GM10266 (cell line): Measurements from ENCODE around the gene MX1.

Experiments
- DNase-seq: peaks from one replicate; pipeline ENCODE4 v3.0.0; 2012; ENCODE audit errors: extremely low spot score
- TF ChIP-seq, protein P1 (sequence below): IDR thresholded peaks from 2 replicates; pipeline ENCODE4 v1.5.1; 2012; ENCODE audit warnings: mild to moderate bottlenecking, low read depth; ENCODE audit not compliant: control insufficient read depth, insufficient read depth; ENCODE audit errors: missing control alignments

MX1 gene

DNA sequence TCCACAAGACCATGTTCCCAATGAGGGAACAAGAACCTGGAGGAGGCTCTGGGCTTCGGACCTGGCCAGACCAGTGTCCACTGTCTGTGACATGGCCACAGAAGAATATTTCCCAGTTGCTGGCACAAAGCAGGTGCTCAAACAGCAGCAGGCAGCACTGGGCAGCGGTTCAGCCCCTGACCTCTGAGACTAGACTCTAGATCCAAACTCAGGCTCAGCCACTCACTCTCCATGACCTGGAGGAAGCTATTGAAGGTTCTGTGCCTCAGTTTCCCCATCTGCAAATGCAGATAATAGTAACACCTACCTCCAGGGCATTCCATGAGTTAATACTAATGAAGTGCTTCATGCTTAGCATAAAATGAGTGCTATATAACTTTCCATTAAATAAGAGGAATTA, 73.9 kb downstream of the MX1 start:
- DNase-seq = no peak
- TF ChIP-seq, protein P1, sequence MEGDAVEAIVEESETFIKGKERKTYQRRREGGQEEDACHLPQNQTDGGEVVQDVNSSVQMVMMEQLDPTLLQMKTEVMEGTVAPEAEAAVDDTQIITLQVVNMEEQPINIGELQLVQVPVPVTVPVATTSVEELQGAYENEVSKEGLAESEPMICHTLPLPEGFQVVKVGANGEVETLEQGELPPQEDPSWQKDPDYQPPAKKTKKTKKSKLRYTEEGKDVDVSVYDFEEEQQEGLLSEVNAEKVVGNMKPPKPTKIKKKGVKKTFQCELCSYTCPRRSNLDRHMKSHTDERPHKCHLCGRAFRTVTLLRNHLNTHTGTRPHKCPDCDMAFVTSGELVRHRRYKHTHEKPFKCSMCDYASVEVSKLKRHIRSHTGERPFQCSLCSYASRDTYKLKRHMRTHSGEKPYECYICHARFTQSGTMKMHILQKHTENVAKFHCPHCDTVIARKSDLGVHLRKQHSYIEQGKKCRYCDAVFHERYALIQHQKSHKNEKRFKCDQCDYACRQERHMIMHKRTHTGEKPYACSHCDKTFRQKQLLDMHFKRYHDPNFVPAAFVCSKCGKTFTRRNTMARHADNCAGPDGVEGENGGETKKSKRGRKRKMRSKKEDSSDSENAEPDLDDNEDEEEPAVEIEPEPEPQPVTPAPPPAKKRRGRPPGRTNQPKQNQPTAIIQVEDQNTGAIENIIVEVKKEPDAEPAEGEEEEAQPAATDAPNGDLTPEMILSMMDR = no peak

DNA sequence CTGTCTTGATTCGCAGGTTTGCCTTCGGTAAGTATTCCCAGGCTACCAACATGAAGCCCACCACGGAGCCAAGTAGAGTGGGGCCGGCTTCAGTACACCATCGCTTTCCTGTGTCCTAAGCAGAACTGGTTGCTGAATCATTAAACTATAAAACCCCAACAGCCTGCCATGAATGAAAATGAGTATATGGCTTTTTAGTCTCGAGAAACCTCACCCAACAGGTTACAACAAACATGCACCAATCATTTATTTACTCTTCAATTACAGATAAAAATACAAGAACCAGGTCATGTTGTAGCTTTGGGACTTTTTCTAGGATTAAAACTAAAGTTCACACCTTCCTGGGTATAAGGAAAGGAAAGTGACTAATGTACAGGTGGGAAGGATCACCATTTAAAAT, 74.3 kb downstream of the MX1 start:
- TF ChIP-seq, protein P1 = no peak
- DNase-seq = no peak

DNA sequence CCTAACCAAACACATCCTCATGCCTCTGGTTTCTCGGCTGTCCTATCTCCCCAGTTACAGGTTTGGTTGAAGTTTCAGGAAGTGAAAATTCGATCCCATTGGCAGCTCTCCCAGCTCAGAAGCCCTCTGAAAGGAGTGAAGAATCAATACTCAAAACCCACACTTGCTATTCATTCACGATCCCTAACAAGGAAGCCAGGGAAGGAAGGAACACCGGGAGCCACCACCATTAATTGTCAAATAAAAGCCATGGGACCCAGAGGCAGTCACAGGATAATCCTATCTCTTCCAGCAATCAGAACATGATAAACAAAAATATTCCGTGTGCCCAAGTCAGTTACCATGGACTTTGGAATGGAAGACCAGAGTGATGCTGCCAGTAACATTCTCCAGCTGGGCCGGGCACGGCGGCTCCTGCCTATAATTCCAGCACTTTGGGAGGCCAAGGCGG, 74.9 kb downstream of the MX1 start:
- TF ChIP-seq, protein P1 = no peak
- no peak for DNase-seq

DNA sequence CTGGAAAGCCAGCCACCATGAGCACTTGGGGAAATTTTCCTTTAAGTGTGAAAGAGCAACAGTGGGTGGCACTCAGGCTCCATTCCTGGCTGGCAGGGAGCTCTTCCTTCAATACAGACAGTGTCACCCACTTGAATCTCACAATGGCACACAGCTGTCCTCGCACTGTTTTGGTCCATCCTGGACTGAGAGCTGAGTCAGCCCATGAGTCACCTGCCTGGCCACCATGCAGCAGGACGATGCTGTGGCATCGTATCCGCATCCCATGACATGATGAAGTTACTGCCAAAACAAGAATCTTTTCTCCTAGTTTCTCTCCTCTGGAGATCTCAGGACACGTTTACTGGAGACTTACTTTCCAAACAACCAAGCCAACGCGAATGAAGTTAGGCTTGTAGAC, 75.9 kb downstream of the MX1 start:
- TF ChIP-seq, protein P1 = no peak
- DNase-seq = no peak

DNA sequence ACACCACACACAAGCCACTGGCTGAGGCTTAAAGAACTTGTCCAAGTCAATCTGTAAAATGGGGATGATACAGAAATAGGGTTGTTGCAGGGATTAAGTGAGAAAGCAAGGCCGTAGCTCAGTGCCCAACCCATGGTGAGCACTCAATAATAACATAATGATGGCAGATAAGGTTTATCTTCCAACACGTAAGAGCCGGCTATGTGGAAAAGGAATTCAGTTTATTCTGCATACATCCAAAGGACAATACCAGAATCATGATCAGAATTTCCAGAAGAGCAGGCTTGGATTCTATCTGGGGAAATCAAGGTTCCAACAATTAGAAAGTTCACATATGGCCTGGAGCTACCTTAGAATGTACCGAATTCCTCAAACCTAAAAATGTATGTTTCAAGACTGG, 77.3 kb downstream of the MX1 start:
- TF ChIP-seq, protein P1 = no peak
- no peak for DNase-seq

DNA sequence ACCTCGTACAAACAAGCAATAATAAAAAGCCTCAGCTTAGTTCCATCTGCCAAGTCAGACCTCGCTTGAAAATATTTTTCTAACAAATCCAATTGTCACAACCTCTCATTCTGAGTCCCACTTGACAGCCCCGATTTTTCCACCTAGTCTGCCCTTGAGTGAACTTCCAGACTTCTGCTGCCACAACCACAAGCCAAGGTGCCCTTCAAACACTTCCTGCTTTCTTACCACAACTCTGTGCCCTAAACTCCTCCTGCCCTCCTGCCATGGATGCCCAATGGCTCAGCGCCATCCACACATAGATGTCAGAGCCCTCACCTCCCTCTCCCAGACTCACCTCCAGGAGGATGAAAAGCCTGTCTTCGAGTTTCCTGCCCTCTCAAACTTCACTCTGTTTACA, 78.0 kb downstream of the MX1 start:
- TF ChIP-seq, protein P1 = no peak

DNA sequence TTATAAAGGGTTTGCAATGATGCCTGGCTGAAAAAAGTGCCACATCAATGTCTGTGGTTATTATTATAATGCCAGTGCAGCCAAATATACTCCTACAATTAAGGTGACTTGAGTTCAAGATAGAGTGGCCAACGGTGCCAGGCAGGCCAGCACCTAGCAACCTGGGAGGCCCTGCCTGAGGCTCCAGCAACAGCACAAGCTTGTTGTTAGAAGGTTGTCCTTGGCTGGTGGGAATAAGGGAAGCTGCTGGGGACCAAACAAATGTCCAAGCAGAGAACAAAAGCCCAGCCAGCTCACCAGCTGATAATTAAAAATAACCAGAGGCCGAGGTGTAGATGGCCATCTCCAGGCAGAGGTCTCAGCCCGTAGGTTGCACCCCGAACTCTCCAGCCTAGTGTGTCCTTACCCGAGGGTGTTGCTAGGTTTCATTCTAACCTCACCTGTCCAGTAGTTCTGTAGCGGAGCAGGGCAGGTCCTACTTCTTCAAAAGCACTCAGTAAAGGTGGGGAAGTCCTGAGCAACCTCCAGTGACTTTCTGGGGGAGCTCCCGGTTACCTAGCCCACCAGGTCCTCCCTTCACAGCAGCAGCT, 80.1 kb downstream of the MX1 start:
- TF ChIP-seq, protein P1 = no peak
- DNase-seq = no peak

More for the DNA sequence above, 78.0 kb downstream of the MX1 start:
- no peak for DNase-seq
